Brain microvascular endothelial cell (primary cell): ENCODE measurements around the gene TNF.

Experiments
- DNase-seq: peaks from one replicate; pipeline ENCODE4 v3.0.0-alpha.2; 2020
- H3K27ac ChIP-seq: fragments of 250-450 bp; sonication (Bioruptor Pico); 2 replicates; pipeline ENCODE4 v1.5.1; 2020; ENCODE audit warnings: mild to moderate bottlenecking, moderate library complexity
- H3K27me3 ChIP-seq: fragments of 250-450 bp; sonication (Bioruptor Pico); replicated peaks from 2 replicates; pipeline ENCODE4 v1.5.1; 2020; ENCODE audit warnings: mild to moderate bottlenecking
- H3K36me3 ChIP-seq: fragments of 250-450 bp; sonication (Bioruptor Pico); replicated peaks from 2 replicates; pipeline ENCODE4 v1.5.1; 2020; ENCODE audit warnings: mild to moderate bottlenecking
- H3K4me3 ChIP-seq: 2 replicates; pipeline ENCODE4 v1.5.1; 2011; ENCODE audit warnings: low read depth, mild to moderate bottlenecking, control low read depth, low read length, moderate library complexity
- in situ Hi-C: cut with HindIII; loops from 2 replicates; pipeline ENCODE4 v1.10.0; 2017; ENCODE audit warnings: low sequenced_read_pairs, low pct_ligation_motif_present
- TF ChIP-seq, protein P1 (sequence below): IDR thresholded peaks from 2 replicates; pipeline ENCODE4 v1.5.1; 2011; ENCODE audit warnings: low read depth, mild to moderate bottlenecking, moderate library complexity, low read length, control low read depth, inconsistent platforms; ENCODE audit errors: missing control alignments

Gene TNF

DNA sequence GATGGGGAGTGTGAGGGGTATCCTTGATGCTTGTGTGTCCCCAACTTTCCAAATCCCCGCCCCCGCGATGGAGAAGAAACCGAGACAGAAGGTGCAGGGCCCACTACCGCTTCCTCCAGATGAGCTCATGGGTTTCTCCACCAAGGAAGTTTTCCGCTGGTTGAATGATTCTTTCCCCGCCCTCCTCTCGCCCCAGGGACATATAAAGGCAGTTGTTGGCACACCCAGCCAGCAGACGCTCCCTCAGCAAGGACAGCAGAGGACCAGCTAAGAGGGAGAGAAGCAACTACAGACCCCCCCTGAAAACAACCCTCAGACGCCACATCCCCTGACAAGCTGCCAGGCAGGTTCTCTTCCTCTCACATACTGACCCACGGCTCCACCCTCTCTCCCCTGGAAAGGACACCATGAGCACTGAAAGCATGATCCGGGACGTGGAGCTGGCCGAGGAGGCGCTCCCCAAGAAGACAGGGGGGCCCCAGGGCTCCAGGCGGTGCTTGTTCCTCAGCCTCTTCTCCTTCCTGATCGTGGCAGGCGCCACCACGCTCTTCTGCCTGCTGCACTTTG is at the start of gene TNF:
Gene TNF (plus strand): TSS at position 231 of the 567 bp plus-strand sequence. CDS start 177 bp downstream, at position 408.
- Histone ChIP-seq H3K27me3 (no peaks in the 10 kb centered on the region), H3K36me3 (no peaks in the 10 kb centered on the region), H3K27ac (no peak within 1 kb of the TSS), H3K4me3 (no peak within 1 kb of the TSS)
- in situ Hi-C loops = no loop called here
- TF ChIP-seq, protein P1, sequence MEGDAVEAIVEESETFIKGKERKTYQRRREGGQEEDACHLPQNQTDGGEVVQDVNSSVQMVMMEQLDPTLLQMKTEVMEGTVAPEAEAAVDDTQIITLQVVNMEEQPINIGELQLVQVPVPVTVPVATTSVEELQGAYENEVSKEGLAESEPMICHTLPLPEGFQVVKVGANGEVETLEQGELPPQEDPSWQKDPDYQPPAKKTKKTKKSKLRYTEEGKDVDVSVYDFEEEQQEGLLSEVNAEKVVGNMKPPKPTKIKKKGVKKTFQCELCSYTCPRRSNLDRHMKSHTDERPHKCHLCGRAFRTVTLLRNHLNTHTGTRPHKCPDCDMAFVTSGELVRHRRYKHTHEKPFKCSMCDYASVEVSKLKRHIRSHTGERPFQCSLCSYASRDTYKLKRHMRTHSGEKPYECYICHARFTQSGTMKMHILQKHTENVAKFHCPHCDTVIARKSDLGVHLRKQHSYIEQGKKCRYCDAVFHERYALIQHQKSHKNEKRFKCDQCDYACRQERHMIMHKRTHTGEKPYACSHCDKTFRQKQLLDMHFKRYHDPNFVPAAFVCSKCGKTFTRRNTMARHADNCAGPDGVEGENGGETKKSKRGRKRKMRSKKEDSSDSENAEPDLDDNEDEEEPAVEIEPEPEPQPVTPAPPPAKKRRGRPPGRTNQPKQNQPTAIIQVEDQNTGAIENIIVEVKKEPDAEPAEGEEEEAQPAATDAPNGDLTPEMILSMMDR = no peak
- no peak for DNase-seq

DNA sequence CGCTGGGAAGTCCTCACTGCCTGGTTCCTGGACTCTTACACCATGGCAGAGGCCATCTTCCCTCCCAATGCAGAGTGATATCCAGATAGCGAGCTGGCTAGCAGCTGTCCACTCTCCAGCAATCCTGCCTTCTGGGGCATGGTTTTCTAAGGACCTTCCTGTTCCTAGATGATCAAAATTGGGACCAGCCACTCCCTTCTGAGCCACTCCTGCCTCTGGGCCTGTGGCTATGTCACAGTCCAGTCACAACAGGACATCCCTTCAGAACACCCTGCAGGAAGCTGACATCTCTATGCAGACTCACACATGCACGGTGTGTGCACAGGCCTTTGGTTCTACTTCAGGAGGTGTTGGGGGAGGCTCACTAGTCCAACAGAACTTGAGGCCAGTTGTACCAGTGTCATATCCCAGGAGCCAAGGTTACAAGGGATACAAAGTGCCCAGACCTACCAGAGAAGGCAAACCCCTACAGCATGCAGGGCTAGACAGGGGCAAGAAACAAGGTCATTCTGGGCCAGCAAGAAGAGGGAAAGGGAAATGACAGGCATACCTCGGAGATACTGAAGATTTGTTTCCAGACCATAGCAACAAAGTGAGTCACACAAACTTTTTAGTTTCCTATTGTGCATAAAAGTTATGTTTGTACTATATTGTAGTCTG is 49.3 kb upstream of the TNF start:
- H3K27me3 ChIP-seq = no peaks in the 10 kb centered on the region
- peak overlapping the region; percentile 60 for H3K27ac ChIP-seq
- in situ Hi-C loops = no loop called here
- peaks cover 16% of the 10 kb centered on the region for H3K36me3 ChIP-seq
- H3K4me3 ChIP-seq = no peak overlapping the region
- TF ChIP-seq, protein P1 = no peak
- DNase-seq = peak; percentile 66

DNA sequence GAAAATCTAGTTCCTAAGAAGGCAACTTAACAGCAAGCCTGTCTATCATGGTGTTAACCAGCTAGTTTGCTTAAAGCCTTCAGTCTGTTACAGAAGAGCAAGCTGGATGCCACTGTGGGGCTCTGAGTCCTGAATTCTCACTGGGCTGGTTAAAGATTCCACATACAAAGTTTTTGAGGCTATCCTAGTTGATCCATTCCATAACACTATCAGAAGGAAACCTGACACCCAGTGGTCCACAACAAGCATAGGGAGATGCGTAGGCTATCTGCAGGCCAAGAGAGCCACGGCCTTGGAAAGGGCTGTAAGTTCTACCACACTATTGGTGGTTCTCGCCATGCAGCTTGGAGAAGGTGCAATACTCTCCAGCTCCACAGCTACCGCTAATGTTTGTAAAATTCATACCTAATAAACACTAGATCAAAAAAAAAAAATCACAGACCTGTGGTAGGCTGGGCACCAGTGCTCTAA is 47.0 kb upstream of the TNF start:
- no peak overlapping the region for H3K27ac ChIP-seq
- in situ Hi-C loops = no loop called here
- H3K4me3 ChIP-seq = no peak overlapping the region

DNA sequence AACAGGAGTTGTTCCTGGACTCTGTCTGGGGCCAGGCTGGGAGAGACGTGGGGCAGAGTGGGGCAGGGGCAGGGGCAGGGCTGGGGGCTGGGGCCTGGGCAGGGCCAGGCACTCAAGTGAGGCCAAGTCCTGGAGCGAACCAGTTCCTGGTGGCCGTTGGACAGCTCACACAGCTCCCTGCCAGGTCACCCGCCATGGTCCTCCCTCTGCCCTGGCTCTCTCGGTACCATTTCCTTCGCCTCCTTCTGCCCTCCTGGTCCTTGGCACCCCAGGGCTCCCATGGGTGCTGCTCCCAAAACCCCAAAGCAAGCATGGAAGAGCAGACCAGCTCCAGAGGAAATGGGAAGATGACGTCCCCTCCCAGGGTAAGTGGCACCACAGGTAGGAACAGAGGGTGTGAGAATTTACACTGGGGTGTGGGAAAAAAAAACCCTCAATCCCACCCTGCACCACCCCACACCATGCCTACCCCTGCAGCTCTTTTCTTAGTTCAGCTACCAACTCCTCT is 46.5 kb upstream of the TNF start, which contains the start of gene MCCD1:
Gene MCCD1 (plus strand): TSS at position 142 of the 508 bp plus-strand sequence. CDS start 53 bp downstream, at position 195.
- TF ChIP-seq, protein P1 = no peak
- Histone ChIP-seq H3K36me3 (peaks cover 42% of the 10 kb centered on the region), H3K27ac (no peak within 1 kb of the TSS), H3K4me3 (no peak within 1 kb of the TSS), H3K27me3 (no peaks in the 10 kb centered on the region)
- in situ Hi-C loops = no loop called here
- DNase-seq = no peak

More for the DNA sequence above, 47.0 kb upstream of the TNF start:
- no peak for DNase-seq
- peaks cover 37% of the 10 kb centered on the region for H3K36me3 ChIP-seq
- H3K27me3 ChIP-seq = no peaks in the 10 kb centered on the region
- TF ChIP-seq, protein P1 = no peak

DNA sequence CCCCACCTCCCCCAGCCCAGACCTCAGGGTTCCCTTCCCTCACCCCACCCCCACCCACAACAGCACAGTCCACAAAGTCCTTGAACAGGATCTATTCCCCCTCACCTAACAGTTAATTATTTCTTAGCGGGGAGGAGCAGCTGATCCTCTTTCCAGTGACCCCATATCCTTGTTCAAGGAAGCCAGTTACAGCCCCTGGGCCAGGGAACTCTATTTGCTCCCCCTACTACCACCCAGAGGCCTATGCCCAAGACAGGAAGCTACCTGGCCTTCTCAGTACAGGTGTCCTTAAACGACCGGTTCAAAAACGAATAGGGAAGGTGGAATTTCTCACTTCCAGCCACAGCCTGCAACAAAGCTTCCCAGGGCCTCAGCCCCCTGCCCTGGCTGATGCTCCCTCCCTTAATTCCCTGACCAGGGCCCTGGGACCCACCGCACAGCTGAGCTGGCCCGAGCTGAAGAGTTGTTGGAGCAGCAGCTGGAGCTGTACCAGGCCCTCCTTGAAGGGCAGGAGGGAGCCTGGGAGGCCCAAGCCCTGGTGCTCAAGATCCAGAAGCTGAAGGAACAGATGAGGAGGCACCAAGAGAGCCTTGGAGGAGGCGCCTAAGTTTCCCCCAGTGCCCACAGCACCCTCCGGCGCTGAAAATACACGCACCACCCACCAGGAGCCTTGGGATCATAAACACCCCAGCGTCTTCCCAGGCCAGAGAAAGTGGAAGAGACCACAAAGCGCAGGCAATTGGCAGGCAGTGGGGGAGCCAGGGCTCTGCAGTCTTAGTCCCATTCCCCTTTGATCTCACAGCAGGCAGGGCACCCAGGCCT is 45.8 kb upstream of the TNF start:
- Histone ChIP-seq H3K27ac (no peak overlapping the region), H3K27me3 (no peaks in the 10 kb centered on the region), H3K36me3 (peaks cover 49% of the 10 kb centered on the region), H3K4me3 (no peak overlapping the region)
- DNase-seq = no peak
- TF ChIP-seq, protein P1 = no peak
- in situ Hi-C loops = no loop called here
